ENCODE measurements around the gene FXR2.

Gene FXR2

DNA sequence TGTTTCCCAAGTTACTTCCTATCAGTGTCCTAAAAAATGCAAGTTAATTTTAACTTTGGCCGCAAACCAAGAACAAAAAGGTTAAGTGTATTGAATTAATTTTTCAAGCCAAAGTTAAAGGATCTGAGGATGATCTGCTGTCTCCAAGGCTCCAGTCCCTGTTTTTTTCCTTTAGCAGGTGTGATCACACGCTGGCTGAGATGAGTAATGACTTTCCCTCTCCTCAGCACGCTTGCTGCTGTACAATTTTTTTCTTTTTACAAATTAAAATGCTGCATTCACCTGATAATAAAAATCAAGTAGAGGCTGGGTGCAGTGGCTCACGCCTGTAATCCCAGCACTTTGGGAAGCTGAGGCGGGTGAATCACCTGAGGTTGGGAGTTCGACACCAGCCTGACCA lies 69.8 kb downstream of the FXR2 start:
- DNase-seq, result no peak

All from activated naive CD4-positive, alpha-beta T cell (primary cell).